GM10266 (cell line): Measurements from ENCODE around the gene SIPA1L2.
"Not testable (repeated sequence)": the region's sequence is repeated elsewhere in the genome, so short reads cannot be mapped to it uniquely, and the experiment has no call there.

Experiments
- DNase-seq: peaks from one replicate; pipeline ENCODE4 v3.0.0; 2012; ENCODE audit errors: extremely low spot score
- TF ChIP-seq, protein P1 (sequence below): IDR thresholded peaks from 2 replicates; pipeline ENCODE4 v1.5.1; 2012; ENCODE audit warnings: mild to moderate bottlenecking, low read depth; ENCODE audit not compliant: control insufficient read depth, insufficient read depth; ENCODE audit errors: missing control alignments

SIPA1L2 gene

DNA sequence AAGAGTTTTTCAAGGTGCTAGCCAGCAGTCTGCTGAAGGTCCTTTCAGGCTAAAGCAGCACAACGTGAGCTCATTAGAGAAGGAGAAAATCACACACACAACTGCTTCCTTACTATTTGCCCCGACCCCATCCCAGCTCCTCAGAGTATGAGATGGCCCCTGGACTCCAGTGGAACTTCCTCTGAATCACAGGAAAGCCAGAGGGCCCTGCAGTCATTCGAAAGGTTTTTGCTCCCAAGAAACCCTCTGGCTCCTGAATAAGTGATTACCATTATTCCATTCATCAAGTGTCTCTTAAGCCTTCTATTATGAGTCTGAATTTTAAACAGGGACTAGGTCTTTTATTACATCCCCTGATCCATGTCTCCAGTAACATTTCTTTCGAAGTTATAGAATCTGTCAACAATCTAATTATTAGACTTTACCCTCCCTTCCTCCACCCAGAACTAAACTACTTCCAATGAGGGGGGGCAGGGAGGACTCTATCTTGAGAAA is 14.6 kb downstream of the SIPA1L2 start:
- no peak for DNase-seq
- TF ChIP-seq, protein P1, sequence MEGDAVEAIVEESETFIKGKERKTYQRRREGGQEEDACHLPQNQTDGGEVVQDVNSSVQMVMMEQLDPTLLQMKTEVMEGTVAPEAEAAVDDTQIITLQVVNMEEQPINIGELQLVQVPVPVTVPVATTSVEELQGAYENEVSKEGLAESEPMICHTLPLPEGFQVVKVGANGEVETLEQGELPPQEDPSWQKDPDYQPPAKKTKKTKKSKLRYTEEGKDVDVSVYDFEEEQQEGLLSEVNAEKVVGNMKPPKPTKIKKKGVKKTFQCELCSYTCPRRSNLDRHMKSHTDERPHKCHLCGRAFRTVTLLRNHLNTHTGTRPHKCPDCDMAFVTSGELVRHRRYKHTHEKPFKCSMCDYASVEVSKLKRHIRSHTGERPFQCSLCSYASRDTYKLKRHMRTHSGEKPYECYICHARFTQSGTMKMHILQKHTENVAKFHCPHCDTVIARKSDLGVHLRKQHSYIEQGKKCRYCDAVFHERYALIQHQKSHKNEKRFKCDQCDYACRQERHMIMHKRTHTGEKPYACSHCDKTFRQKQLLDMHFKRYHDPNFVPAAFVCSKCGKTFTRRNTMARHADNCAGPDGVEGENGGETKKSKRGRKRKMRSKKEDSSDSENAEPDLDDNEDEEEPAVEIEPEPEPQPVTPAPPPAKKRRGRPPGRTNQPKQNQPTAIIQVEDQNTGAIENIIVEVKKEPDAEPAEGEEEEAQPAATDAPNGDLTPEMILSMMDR = no peak

DNA sequence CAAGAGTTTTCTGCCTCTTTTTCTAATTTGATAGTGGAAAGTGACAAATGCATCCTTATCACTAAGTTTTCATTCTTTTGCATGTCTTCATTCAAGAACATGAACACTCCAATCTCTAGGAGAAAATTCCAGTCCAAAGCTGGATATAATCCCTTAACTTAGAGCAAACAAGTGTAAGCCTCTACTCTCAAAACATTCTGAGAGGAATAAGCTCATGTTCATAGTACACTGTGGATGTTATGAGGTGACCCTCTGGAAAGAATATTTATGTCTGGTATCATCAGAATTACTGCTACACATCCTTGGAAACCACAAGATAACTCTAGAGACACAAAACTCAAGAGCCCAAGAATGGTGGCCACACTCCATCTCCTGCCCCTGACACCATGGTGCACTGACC is 15.1 kb downstream of the SIPA1L2 start:
- TF ChIP-seq, protein P1 = no peak
- DNase-seq = no peak

DNA sequence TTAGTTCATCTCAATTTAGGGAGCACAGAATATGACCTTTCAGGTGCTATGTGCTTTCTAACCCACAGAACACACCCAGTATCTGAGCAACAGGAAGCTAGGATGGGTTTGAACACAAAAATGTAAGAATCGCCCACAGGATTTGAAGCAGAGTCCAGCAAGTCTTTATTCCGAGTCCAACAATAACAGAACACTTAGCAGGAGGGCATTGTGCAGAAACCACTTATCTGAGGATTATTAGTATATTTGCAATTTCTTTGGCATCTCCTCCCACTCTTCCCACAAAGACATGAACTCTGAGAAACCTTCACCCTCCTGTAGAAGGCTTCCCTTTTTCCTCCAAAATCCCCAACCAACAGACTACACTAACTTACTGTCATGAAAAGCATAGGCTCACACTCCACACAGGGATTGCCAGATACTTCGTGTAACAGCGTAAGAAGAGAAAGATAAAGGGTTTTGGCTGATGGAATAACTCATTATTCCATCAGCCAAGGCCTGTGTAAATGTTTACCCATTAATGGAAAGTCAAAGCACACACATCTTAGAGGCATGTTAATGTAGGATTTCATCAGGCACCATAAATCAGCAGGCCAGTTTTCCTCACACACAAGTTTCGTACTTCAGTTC is 16.1 kb downstream of the SIPA1L2 start:
- no peak for DNase-seq
- TF ChIP-seq, protein P1 = no peak

DNA sequence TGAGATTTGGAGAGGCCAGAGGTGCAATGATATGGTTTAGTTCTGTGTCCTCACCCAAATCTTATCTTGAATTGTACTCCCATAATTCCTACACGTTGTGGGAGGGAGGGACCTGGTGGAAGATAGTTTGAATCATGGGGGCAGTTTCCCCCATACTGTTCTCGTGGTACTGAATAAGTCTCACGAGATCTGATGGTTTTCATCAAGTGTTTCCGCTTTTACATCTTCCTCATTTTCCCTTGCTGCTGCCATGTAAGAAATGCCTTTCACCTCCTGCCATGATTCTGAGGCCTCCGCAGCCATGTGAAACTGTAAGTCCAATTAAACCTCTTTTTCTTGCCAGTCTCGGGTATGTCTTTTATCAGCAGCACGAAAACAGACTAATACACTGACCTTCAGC is 17.1 kb downstream of the SIPA1L2 start:
- DNase-seq = not testable (repeated sequence)

DNA sequence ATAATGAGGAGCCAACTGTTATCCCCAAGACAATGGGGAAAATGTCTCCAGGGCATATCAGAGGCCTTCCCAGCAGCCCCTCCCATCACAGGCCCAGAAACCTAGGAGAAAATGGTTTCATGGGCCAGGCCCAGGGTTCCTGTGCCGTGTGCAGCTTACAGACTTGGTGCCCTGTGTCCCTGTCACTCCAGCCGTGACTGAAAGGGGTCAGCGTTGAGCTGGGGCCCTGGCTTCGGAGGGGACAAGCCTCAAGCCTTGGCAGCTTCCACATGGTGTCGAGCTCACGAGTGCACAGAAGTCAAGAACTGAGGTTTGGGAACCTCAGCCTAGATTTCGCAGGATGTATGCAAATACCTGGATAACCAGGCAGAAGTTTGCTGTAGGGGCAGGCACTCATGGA is 18.1 kb downstream of the SIPA1L2 start:
- TF ChIP-seq, protein P1 = no peak
- DNase-seq = no peak

DNA sequence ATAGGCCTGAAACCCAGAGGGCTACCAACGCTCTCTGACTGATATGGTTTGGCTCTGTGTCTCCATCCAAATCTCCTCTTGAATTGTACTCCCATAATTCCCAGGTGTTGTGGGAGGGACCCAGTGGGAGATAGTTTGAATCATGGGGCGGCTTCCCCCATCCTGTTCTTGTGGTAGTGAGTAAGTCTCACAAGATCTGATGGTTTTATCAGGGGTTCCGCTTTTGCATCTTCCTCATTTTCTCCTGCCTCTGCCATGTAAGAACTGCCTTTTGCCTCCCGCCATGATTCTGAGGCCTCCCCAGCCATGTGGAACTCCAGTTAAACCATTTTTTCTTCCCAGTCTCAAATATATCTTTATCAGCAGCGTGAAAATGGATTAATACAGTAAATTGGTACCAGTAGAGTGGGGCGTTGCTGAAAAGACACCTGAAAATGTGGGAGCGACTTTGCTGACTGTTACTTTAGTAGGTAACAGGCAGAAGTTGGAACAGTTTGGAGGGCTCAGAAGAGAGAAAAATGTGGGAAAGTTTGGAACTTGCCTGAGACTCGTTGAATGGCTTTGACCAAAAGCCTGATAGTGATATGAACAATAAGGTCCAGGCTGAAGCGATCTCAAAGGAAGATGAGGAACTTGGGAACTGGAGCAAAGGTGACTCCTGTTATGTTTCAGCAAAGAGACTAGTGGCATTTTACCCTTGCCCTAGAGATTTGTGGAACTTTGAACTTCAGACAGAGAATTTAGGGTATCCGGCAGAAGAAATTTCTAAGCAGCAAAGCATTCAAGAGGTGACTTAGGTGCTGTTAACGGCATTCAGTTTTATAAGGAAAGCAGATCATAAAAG is 18.8 kb downstream of the SIPA1L2 start:
- DNase-seq = not testable (repeated sequence)

DNA sequence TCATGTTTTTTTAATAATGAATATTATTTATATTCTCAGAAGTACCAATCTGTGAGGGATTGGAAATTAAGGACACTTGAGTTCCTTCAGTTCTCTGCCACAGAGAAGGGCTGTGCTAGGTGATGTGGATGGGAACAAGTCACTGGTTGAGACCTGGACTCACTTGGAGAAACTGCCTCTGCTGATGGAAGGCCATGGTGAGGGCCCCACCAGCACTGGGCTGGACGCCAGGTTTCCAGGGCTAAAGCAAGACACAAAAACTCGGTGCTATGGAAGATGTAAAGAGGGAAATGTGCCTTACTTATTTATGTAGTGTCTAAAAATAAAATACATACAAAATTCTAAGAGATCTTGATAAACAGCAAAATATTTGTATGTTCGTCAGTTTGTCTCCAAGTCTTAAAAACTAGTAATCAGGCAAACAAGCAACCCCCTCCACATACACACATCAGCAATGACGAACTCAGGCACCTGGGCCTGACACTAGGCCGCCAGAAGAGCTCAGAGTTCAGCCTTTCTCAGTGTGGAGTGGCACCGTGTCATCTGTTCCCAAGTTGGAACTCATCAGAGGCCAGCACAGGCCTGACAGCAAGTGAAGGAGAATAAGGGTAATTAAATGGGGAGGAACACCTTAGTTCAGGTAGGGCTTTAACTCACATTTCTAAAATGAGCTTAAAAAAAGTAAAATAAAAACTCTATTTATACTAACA is 19.6 kb downstream of the SIPA1L2 start:
- no peak for DNase-seq
- TF ChIP-seq, protein P1 = no peak

DNA sequence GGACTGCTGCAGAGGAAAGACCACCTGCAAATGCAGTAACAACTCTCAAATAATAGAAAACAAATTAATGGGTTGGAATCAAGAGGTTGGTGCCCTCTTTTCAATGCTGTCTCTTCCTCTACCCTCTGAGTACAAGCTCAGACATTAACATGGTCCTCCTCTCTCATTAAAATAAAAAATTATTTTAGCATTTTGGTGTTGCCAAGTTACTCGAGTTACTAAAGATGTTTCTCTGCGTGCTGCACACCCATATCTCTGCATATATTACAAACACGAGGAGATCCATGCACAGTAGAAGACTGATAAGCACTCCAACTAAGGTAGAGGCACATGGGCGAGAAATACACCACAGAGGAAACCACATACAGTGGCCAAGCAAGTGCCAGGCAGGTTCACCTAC is 21.5 kb downstream of the SIPA1L2 start:
- TF ChIP-seq, protein P1 = no peak
- no peak for DNase-seq
